Prostate gland (tissue), 2 donors: Measurements from ENCODE around the gene CD58. TPM values are rescaled to one million over a fixed set of nuclear protein-coding genes. Genes with fewer than 3 reads are reported as not detected.

ENCODE experiments used
- DNase-seq: peaks from one replicate; pipeline ENCODE4 v3.0.0-alpha.2; 2019; ENCODE audit warnings: low spot score
- H3K27ac ChIP-seq, 2 donors: fragments of 200-600 bp; sonication (generic); 2 replicates each; pipeline ENCODE4 v1.5.1; 2017 to 2019
- H3K27me3 ChIP-seq: fragments of 200-600 bp; sonication (generic); replicated peaks from 2 replicates; pipeline ENCODE4 v1.5.1; 2019; ENCODE audit not compliant: insufficient read depth
- H3K36me3 ChIP-seq, 2 donors: fragments of 200-600 bp; sonication (generic); 1 replicate in 1 of 2; 2 replicates in 1 of 2; pipeline versions ENCODE4 v1.5.1 to v1.8.1; 2017 to 2019
- H3K4me1 ChIP-seq: fragments of 200-600 bp; sonication (generic); replicated peaks from 2 replicates; pipeline ENCODE4 v1.5.1; 2019
- H3K4me3 ChIP-seq, 2 donors: fragments of 200-600 bp; sonication (generic); 2 replicates each; pipeline ENCODE4 v1.5.1; 2017 to 2019
- H3K9me3 ChIP-seq: fragments of 200-600 bp; sonication (generic); 2 replicates; pipeline ENCODE4 v1.5.1; 2017
- CTCF ChIP-seq, 4 experiments: fragments of 200-600 bp in 2 of 4; fragments of 450-650 bp in 2 of 4; sonication (generic) in 2 of 4; IDR thresholded peaks; 1 replicate in 3 of 4; 2 replicates in 1 of 4; pipeline ENCODE4 v1.5.1; 2016 to 2019; ENCODE audit warnings: antibody characterized with exemption in 4 of 4, mild to moderate bottlenecking in 2 of 4, moderate library complexity in 2 of 4
- POLR2A ChIP-seq: fragments of 450-650 bp; IDR thresholded peaks from one replicate; pipeline ENCODE4 v1.6.1; 2016; ENCODE audit warnings: antibody characterized with exemption, mild to moderate bottlenecking
- POLR2AphosphoS5 ChIP-seq: sonication (generic); formaldehyde crosslinking; IDR thresholded peaks from one replicate; pipeline ENCODE4 v1.6.1; 2017; ENCODE audit warnings: antibody characterized with exemption
- WGBS: methylation state at CpG from one replicate; pipeline ENCODE4 v1.1.5; 2018; 5-methylcytosine and 5-hydroxymethylcytosine counted together
- intact Hi-C: fragments of 100-400 bp; cut with DNase I; formaldehyde crosslinking; loops from one replicate; pipeline ENCODE4 v1.14.2; 2022
- total RNA-seq, 2 donors: library from RNA; depleted of rRNA; stranded (reverse); fragments of >200 nt; gene quantifications; one replicate each; pipeline ENCODE4 v1.1.0, GENCODE V29; 2016

The CD58 gene
- total RNA-seq, 2 donors from 2014 or later, result 10.4 to 13.7 TPM

- 89% methylated on average over 2 of the region's 2 CpGs for WGBS
- no peaks in the 10 kb centered on the region for H3K9me3 ChIP-seq
These were observed 15.9 kb downstream of the CD58 start for GRCh38 chr1:116554924-116555323.

GRCh38 chr1:116553386-116554115 is 17.3 kb downstream of the CD58 start:
- H3K36me3 ChIP-seq, result no peaks in the 10 kb centered on the region
- DNase-seq, result no peak
- TF ChIP-seq CTCF (IDR thresholded peaks at IDR 0.05) (no peak), POLR2AphosphoS5 (no peak), POLR2A (no peak)
- H3K4me1 ChIP-seq, result no peaks in the 10 kb centered on the region
- no peaks in the 10 kb centered on the region for H3K9me3 ChIP-seq
- intact Hi-C loops, result no loop called here
- no peaks in the 10 kb centered on the region for H3K27me3 ChIP-seq
- no peak overlapping the region for H3K4me3 ChIP-seq
- H3K27ac ChIP-seq, result no peak overlapping the region
- 100% methylated on average over 1 of the region's 1 CpG for WGBS

More at GRCh38 chr1:116554924-116555323, 15.9 kb downstream of the CD58 start:
- Histone ChIP-seq H3K36me3 (no peaks in the 10 kb centered on the region), H3K27ac (no peak overlapping the region), H3K27me3 (no peaks in the 10 kb centered on the region), H3K4me1 (no peaks in the 10 kb centered on the region), H3K4me3 (no peak overlapping the region)
- intact Hi-C loops, result no loop called here
- DNase-seq, result no peak
- no peak for TF ChIP-seq CTCF (IDR thresholded peaks at IDR 0.05)
- TF ChIP-seq POLR2AphosphoS5, result no peak
- TF ChIP-seq POLR2A, result no peak

- Histone ChIP-seq H3K9me3 (no peaks in the 10 kb centered on the region), H3K36me3 (no peaks in the 10 kb centered on the region), H3K4me1 (no peaks in the 10 kb centered on the region), H3K27me3 (no peaks in the 10 kb centered on the region), H3K4me3 (no peak overlapping the region), H3K27ac (no peak overlapping the region)
- 88% methylated on average over 4 of the region's 4 CpGs for WGBS
- intact Hi-C loops, result no loop called here
- DNase-seq, result no peak
- no peak for TF ChIP-seq POLR2A
- no peak for TF ChIP-seq CTCF (IDR thresholded peaks at IDR 0.05)
- TF ChIP-seq POLR2AphosphoS5, result no peak
These were observed 24.4 kb downstream of the CD58 start for GRCh38 chr1:116546354-116546977.

- H3K4me3 ChIP-seq, result no peak overlapping the region
These were observed 25.5 kb downstream of the CD58 start for GRCh38 chr1:116545359-116545705.

GRCh38 chr1:116544588-116545358 is 26.1 kb downstream of the CD58 start:
- H3K36me3 ChIP-seq, result no peaks in the 10 kb centered on the region
- TF ChIP-seq CTCF (IDR thresholded peaks at IDR 0.05), result no peak
- TF ChIP-seq POLR2A, result no peak
- TF ChIP-seq POLR2AphosphoS5, result no peak
- H3K4me1 ChIP-seq, result no peaks in the 10 kb centered on the region
- H3K27ac ChIP-seq, result no peak overlapping the region
- no peaks in the 10 kb centered on the region for H3K27me3 ChIP-seq
- intact Hi-C loops, result no loop called here
- WGBS, result 89% methylated on average over 8 of the region's 8 CpGs
- no peak overlapping the region for H3K4me3 ChIP-seq
- H3K9me3 ChIP-seq, result no peaks in the 10 kb centered on the region
- no peak for DNase-seq

More at GRCh38 chr1:116545359-116545705, 25.5 kb downstream of the CD58 start:
- Histone ChIP-seq H3K27me3 (no peaks in the 10 kb centered on the region), H3K9me3 (no peaks in the 10 kb centered on the region), H3K36me3 (no peaks in the 10 kb centered on the region), H3K4me1 (no peaks in the 10 kb centered on the region), H3K27ac (no peak overlapping the region)
- no peak for DNase-seq
- intact Hi-C loops, result no loop called here
- no peak for TF ChIP-seq POLR2AphosphoS5
- 86% methylated on average over 2 of the region's 2 CpGs for WGBS
